Left lung (tissue), 10 donors: ENCODE measurements around the gene ASCC3. TPM values are rescaled to one million over a fixed set of nuclear protein-coding genes. Genes with fewer than 3 reads are reported as not detected.

Experiments
- ATAC-seq: fragments of 200-7000 bp; cut with Tn5 transposase; one replicate; pipeline ENCODE4 v1.9.1; 2020; ENCODE audit warnings: moderate library complexity
- DNase-seq, 4 donors: peaks; one replicate each; pipeline ENCODE4 v3.0.0-alpha.2; 2013 to 2020
- H3K27ac ChIP-seq, 2 donors: fragments of 200-600 bp; sonication (generic) in 1 of 2; one replicate each; pipeline versions ENCODE4 v1.5.0 to v1.8.0; 2020 to 2021
- H3K27me3 ChIP-seq, 2 donors: fragments of 200-600 bp; sonication (generic) in 1 of 2; one replicate each; pipeline versions ENCODE4 v1.5.0 to v1.8.0; 2020 to 2021
- H3K36me3 ChIP-seq, 2 donors: fragments of 200-600 bp; sonication (generic) in 1 of 2; one replicate each; pipeline versions ENCODE4 v1.5.0 to v1.8.0; 2020 to 2021
- H3K4me1 ChIP-seq, 2 donors: fragments of 200-600 bp; one replicate each; pipeline ENCODE4 v1.8.0; 2021
- H3K4me3 ChIP-seq, 2 donors: fragments of 200-600 bp; sonication (generic) in 1 of 2; one replicate each; pipeline versions ENCODE4 v1.5.0 to v1.8.0; 2020 to 2021; ENCODE audit warnings: mild to moderate bottlenecking in 1 of 2
- H3K9me3 ChIP-seq, 2 donors: fragments of 200-600 bp; sonication (generic) in 1 of 2; one replicate each; pipeline versions ENCODE4 v1.5.0 to v1.8.0; 2020 to 2021
- CTCF ChIP-seq, 2 donors: fragments of 200-600 bp; sonication (generic) in 1 of 2; IDR thresholded peaks; one replicate each; pipeline versions ENCODE4 v1.5.0 to v1.8.0; 2021; ENCODE audit warnings: antibody characterized with exemption in 2 of 2
- intact Hi-C, 2 donors: fragments of 100-400 bp; cut with DNase I; formaldehyde crosslinking; loops; one replicate each; pipeline versions ENCODE4 v1.11.2 to v1.14.2; 2022
- polyA plus RNA-seq, 6 donors: library from polyadenylated mRNA; unstranded; fragments of 120-200 nt; gene quantifications; one replicate each; pipeline ENCODE4 v1.2.1, GENCODE V29; 2013; ENCODE audit not compliant: insufficient read length in 6 of 6
- total RNA-seq, 2 donors: library from RNA; stranded (reverse); fragmentation: NEBNext Ultra II Directional; extraction: Animal tissue kit (Norgen Biotek cat#: 25700); gene quantifications; one replicate each; pipeline ENCODE4 v1.2.1, GENCODE V29; 2021
- donor health status: DM: no; HTN: yes; CAD: no.
- donor health status: DM: no; HTN: no; CAD: no.

The ASCC3 gene
- total and polyA plus RNA-seq, 8 donors = 20.6 to 43.2 (median 23.4) TPM

- Histone ChIP-seq H3K4me1 (peaks cover 0 to 11% of the 10 kb centered on the region in 2 donors), H3K4me3 (no peak overlapping the region), H3K27ac (no peak overlapping the region), H3K36me3 (no peaks in the 10 kb centered on the region), H3K9me3 (no peaks in the 10 kb centered on the region), H3K27me3 (peaks cover 100% of the 10 kb centered on the region in 2 donors)
- ATAC-seq (no peak), DNase-seq (no peak)
- no peak for TF ChIP-seq CTCF (IDR thresholded peaks at IDR 0.05)
- intact Hi-C loops = no loop called here
Observed at GRCh38 chr6:100460650-100461204, 420.4 kb downstream of the ASCC3 start.

GRCh38 chr6:100459592-100460184, 421.4 kb downstream of the ASCC3 start:
- no peak overlapping the region for H3K27ac ChIP-seq
- no peak for TF ChIP-seq CTCF (IDR thresholded peaks at IDR 0.05)
- no peaks in the 10 kb centered on the region for H3K36me3 ChIP-seq
- intact Hi-C loops = no loop called here
- H3K4me1 ChIP-seq = peaks cover 0 to 4% of the 10 kb centered on the region in 2 donors
- H3K27me3 ChIP-seq = peaks cover 100% of the 10 kb centered on the region in 2 donors
- no peaks in the 10 kb centered on the region for H3K9me3 ChIP-seq
- ATAC-seq (no peak), DNase-seq (no peak)
- H3K4me3 ChIP-seq = no peak overlapping the region

- Histone ChIP-seq H3K36me3 (no peaks in the 10 kb centered on the region), H3K27me3 (peaks cover 100% of the 10 kb centered on the region in 2 donors), H3K4me3 (no peak overlapping the region), H3K4me1 (no peaks in the 10 kb centered on the region), H3K27ac (no peak overlapping the region), H3K9me3 (no peaks in the 10 kb centered on the region)
- no peak for TF ChIP-seq CTCF (IDR thresholded peaks at IDR 0.05)
- intact Hi-C loops = no loop called here
- DNase-seq (no peak), ATAC-seq (no peak)
Observed at GRCh38 chr6:100458841-100459591, 422.1 kb downstream of the ASCC3 start.
